GM12891 (cell line): ENCODE data around the gene CRB2.

Experiments
- POLR2A ChIP-seq: IDR thresholded peaks from 2 replicates; pipeline ENCODE4 v1.6.1; 2011; ENCODE audit warnings: low read depth, low read length, control low read depth
- POLR2AphosphoS5 ChIP-seq: IDR thresholded peaks from 2 replicates; pipeline ENCODE4 v1.6.1; 2011; ENCODE audit warnings: low read depth, low read length, control low read depth
- POU2F2 ChIP-seq: IDR thresholded peaks from 2 replicates; pipeline ENCODE4 v1.6.1; 2011; ENCODE audit warnings: low read depth, mild to moderate bottlenecking, control low read depth, low read length, moderate library complexity
- SPI1 ChIP-seq: IDR thresholded peaks from 2 replicates; pipeline ENCODE4 v1.6.1; 2011; ENCODE audit warnings: low read depth, low read length, control low read depth

- TF ChIP-seq POLR2A (no peak), POU2F2 (no peak), POLR2AphosphoS5 (no peak), SPI1 (no peak)
Observed at GRCh38 chr9:123319541-123320339, 36.3 kb upstream of the CRB2 start.
